ENCODE data around the gene SIAH3. TPM values are rescaled to one million over a fixed set of nuclear protein-coding genes. Genes with fewer than 3 reads are reported as not detected.

The SIAH3 gene
- polyA plus RNA-seq, 1 donor from 2014 or later = 4.9 TPM

GRCh38 chr13:45897562-45897961 lies 46.0 kb upstream of the SIAH3 start:
- no peaks in the 10 kb centered on the region for H3F3A ChIP-seq (ENCODE audit: insufficient read depth, low read length, poor library complexity, severe bottlenecking)
- H3K4me2 ChIP-seq (ENCODE audit: low read length) = no peak overlapping the region
- H3K27ac ChIP-seq (ENCODE audit: low read length) = no peak overlapping the region
- no peak for TF ChIP-seq POLR2AphosphoS5 (IDR thresholded peaks at IDR 0.05)
- H3K79me2 ChIP-seq (replicated peaks; ENCODE audit: insufficient read depth, low read length) = no peaks in the 10 kb centered on the region
- no peaks in the 10 kb centered on the region for H4K20me1 ChIP-seq (ENCODE audit: insufficient read depth)
- no peak overlapping the region for H3K9ac ChIP-seq (ENCODE audit: low read length)
- no peaks in the 10 kb centered on the region for H3K36me3 ChIP-seq (ENCODE audit: insufficient read depth, low read length)
- H2AFZ ChIP-seq (ENCODE audit: low read depth, low read length) = no peak overlapping the region
- H3K4me3 ChIP-seq (ENCODE audit: low read length) = no peak overlapping the region
- no peaks in the 10 kb centered on the region for H3K27me3 ChIP-seq (ENCODE audit: insufficient read depth, low read depth, low read length)
- no peaks in the 10 kb centered on the region for H3K9me3 ChIP-seq (ENCODE audit: low read length)
- H3K9me2 ChIP-seq (ENCODE audit: insufficient read depth, low read length) = no peaks in the 10 kb centered on the region

GRCh38 chr13:45896285-45896684 lies 44.7 kb upstream of the SIAH3 start:
- H3K27ac ChIP-seq (ENCODE audit: low read length) = no peak overlapping the region
- no peak overlapping the region for H2AFZ ChIP-seq (ENCODE audit: low read depth, low read length)
- H3K9me3 ChIP-seq (ENCODE audit: low read length) = no peaks in the 10 kb centered on the region
- H3K9me2 ChIP-seq (ENCODE audit: insufficient read depth, low read length) = no peaks in the 10 kb centered on the region
- H3K79me2 ChIP-seq (replicated peaks; ENCODE audit: insufficient read depth, low read length) = no peaks in the 10 kb centered on the region
- no peaks in the 10 kb centered on the region for H3K27me3 ChIP-seq (ENCODE audit: insufficient read depth, low read depth, low read length)
- H3F3A ChIP-seq (ENCODE audit: insufficient read depth, low read length, poor library complexity, severe bottlenecking) = no peaks in the 10 kb centered on the region
- H4K20me1 ChIP-seq (ENCODE audit: insufficient read depth) = no peaks in the 10 kb centered on the region
- TF ChIP-seq TAF1 (IDR thresholded peaks at IDR 0.05; ENCODE audit: low read depth) (no peak), MXI1 (conservative IDR thresholded peaks at IDR 0.05; ENCODE audit: poor library complexity, severe bottlenecking) (no peak), RAD21 (conservative IDR thresholded peaks at IDR 0.05) (no peak), CTCF (IDR thresholded peaks at IDR 0.05; ENCODE audit: poor library complexity, severe bottlenecking) (no peak), EP300 (conservative IDR thresholded peaks at IDR 0.05; ENCODE audit: poor library complexity, severe bottlenecking) (no peak), EZH2 (IDR thresholded peaks at IDR 0.05; ENCODE audit: borderline replicate concordance, insufficient read depth, low read length, poor library complexity, severe bottlenecking) (no peak), POLR2AphosphoS5 (IDR thresholded peaks at IDR 0.05) (no peak), SMC3 (conservative IDR thresholded peaks at IDR 0.05; ENCODE audit: poor library complexity) (no peak), REST (IDR thresholded peaks at IDR 0.05; ENCODE audit: borderline replicate concordance) (no peak)
- H3K9ac ChIP-seq (ENCODE audit: low read length) = no peak overlapping the region
- H3K36me3 ChIP-seq (ENCODE audit: insufficient read depth, low read length) = no peaks in the 10 kb centered on the region
- H3K4me3 ChIP-seq (ENCODE audit: low read length) = no peak overlapping the region
- H3K4me2 ChIP-seq (ENCODE audit: low read length) = no peak overlapping the region

- TF ChIP-seq REST (IDR thresholded peaks at IDR 0.05; ENCODE audit: borderline replicate concordance) = no peak
- no peak for TF ChIP-seq EP300 (conservative IDR thresholded peaks at IDR 0.05; ENCODE audit: poor library complexity, severe bottlenecking)
- no peak for TF ChIP-seq POLR2AphosphoS5 (IDR thresholded peaks at IDR 0.05)
- no peak for TF ChIP-seq SMC3 (conservative IDR thresholded peaks at IDR 0.05; ENCODE audit: poor library complexity)
- TF ChIP-seq TAF1 (IDR thresholded peaks at IDR 0.05; ENCODE audit: low read depth) = no peak
- TF ChIP-seq CTCF (IDR thresholded peaks at IDR 0.05; ENCODE audit: poor library complexity, severe bottlenecking) = no peak
- no peak for TF ChIP-seq RAD21 (conservative IDR thresholded peaks at IDR 0.05)
- TF ChIP-seq EZH2 (IDR thresholded peaks at IDR 0.05; ENCODE audit: borderline replicate concordance, insufficient read depth, low read length, poor library complexity, severe bottlenecking) = no peak
- no peak for TF ChIP-seq MXI1 (conservative IDR thresholded peaks at IDR 0.05; ENCODE audit: poor library complexity, severe bottlenecking)
- H3K9ac ChIP-seq (ENCODE audit: low read length) = no peak overlapping the region
These were observed 44.3 kb upstream of the SIAH3 start for GRCh38 chr13:45895881-45896280.

More at GRCh38 chr13:45895881-45896280, 44.3 kb upstream of the SIAH3 start:
- Histone ChIP-seq H3K9me2 (ENCODE audit: insufficient read depth, low read length) (no peaks in the 10 kb centered on the region), H3K36me3 (ENCODE audit: insufficient read depth, low read length) (no peaks in the 10 kb centered on the region), H3F3A (ENCODE audit: insufficient read depth, low read length, poor library complexity, severe bottlenecking) (no peaks in the 10 kb centered on the region), H4K20me1 (ENCODE audit: insufficient read depth) (no peaks in the 10 kb centered on the region), H3K4me2 (ENCODE audit: low read length) (no peak overlapping the region), H2AFZ (ENCODE audit: low read depth, low read length) (no peak overlapping the region), H3K9me3 (ENCODE audit: low read length) (no peaks in the 10 kb centered on the region), H3K27me3 (ENCODE audit: insufficient read depth, low read depth, low read length) (no peaks in the 10 kb centered on the region), H3K4me3 (ENCODE audit: low read length) (no peak overlapping the region), H3K27ac (ENCODE audit: low read length) (no peak overlapping the region), H3K79me2 (replicated peaks; ENCODE audit: insufficient read depth, low read length) (no peaks in the 10 kb centered on the region)

Measured in neural cell (in vitro differentiated cells).